Mesendoderm (in vitro differentiated cells): ENCODE data around the gene CDK5RAP2.

Experiments
- DNase-seq: peaks from one replicate; pipeline ENCODE4 v3.0.0; 2013
- H2AK5ac ChIP-seq: 2 replicates; pipeline ENCODE4 v1.6.1; 2013; ENCODE audit warnings: low read length, inconsistent platforms
- H2BK120ac ChIP-seq: 2 replicates; pipeline ENCODE4 v1.6.1; 2013; ENCODE audit warnings: low read depth, mild to moderate bottlenecking, low read length, moderate library complexity, mixed read lengths
- H2BK15ac ChIP-seq: replicated peaks from 2 replicates; pipeline ENCODE4 v1.6.1; 2013; ENCODE audit warnings: low read depth, mild to moderate bottlenecking, moderate library complexity
- H2BK5ac ChIP-seq: 2 replicates; pipeline ENCODE4 v1.6.1; 2013; ENCODE audit warnings: low read length, inconsistent platforms
- H3K18ac ChIP-seq: 2 replicates; pipeline ENCODE4 v1.6.1; 2013; ENCODE audit warnings: mild to moderate bottlenecking, low read length, mixed read lengths
- H3K23ac ChIP-seq: one replicate; pipeline ENCODE4 v1.6.1; 2013; ENCODE audit warnings: low read length
- H3K27ac ChIP-seq: 2 replicates; pipeline ENCODE4 v1.5.1; 2013; ENCODE audit warnings: low read depth, mild to moderate bottlenecking, inconsistent platforms, low read length, moderate library complexity
- H3K27me3 ChIP-seq: 2 replicates; pipeline ENCODE4 v1.6.1; 2013; ENCODE audit warnings: low read length, control low read depth, mild to moderate bottlenecking, inconsistent platforms; ENCODE audit not compliant: insufficient read depth, poor library complexity
- H3K36me3 ChIP-seq: 2 replicates; pipeline ENCODE4 v1.6.1; 2013; ENCODE audit warnings: low read length, inconsistent platforms; ENCODE audit not compliant: control insufficient read depth, insufficient read depth
- H3K4ac ChIP-seq: one replicate; pipeline ENCODE4 v1.6.1; 2013; ENCODE audit warnings: low read depth, mild to moderate bottlenecking, low read length, moderate library complexity
- H3K4me1 ChIP-seq: 2 replicates; pipeline ENCODE4 v1.6.1; 2013; ENCODE audit warnings: low read depth, low read length, inconsistent platforms; ENCODE audit not compliant: control insufficient read depth
- H3K4me2 ChIP-seq: 2 replicates; pipeline ENCODE4 v1.6.1; 2013; ENCODE audit warnings: low read length
- H3K4me3 ChIP-seq: 2 replicates; pipeline ENCODE4 v1.5.1; 2013; ENCODE audit warnings: mild to moderate bottlenecking, low read length
- H3K56ac ChIP-seq: one replicate; pipeline ENCODE4 v1.6.1; 2013; ENCODE audit warnings: low read length
- H3K79me1 ChIP-seq: 2 replicates; pipeline ENCODE4 v1.6.1; 2013; ENCODE audit warnings: low read length, inconsistent platforms
- H3K79me2 ChIP-seq: 2 replicates; pipeline ENCODE4 v1.6.1; 2013; ENCODE audit warnings: mild to moderate bottlenecking, low read length; ENCODE audit not compliant: control insufficient read depth, insufficient read depth
- H3K9ac ChIP-seq: 2 replicates; pipeline ENCODE4 v1.6.1; 2013; ENCODE audit warnings: low read length, inconsistent platforms
- H4K5ac ChIP-seq: one replicate; pipeline ENCODE4 v1.6.1; 2013; ENCODE audit warnings: low read length
- H4K8ac ChIP-seq: one replicate; pipeline ENCODE4 v1.6.1; 2013; ENCODE audit warnings: low read depth, mild to moderate bottlenecking, control low read depth, low read length, moderate library complexity
- WGBS: extraction: QIAGEN DNeasy Blood & Tissue Kit; methylation state at CpG from one replicate; pipeline ENCODE4 v1.1.7; 2013; ENCODE audit warnings: low lambda C conversion rate, missing lambda C conversion rate; ENCODE audit not compliant: insufficient coverage; ENCODE audit errors: extremely low coverage; 5-methylcytosine and 5-hydroxymethylcytosine counted together

CDK5RAP2 gene

DNA sequence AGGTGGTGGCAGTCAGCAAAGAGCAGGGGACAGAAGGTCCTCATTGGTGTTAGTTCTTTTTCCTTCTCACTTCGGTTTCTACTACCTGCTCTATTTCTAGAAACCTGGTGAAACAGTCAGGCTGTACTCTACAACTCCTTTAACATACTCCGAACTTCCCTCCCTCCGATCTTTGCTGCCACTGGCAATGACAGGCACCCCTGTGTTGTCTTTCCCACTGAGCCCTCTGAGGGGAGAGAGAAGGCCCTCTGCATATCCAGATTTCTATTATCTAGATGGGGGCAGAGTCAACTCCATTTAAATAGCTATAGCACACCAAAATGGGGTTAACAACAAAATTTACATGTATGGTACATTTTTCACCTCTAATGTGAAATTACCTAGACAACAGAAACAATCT is 123.7 kb downstream of the CDK5RAP2 start:
- Histone ChIP-seq H3K27ac (no peak overlapping the region), H2BK120ac (no peak overlapping the region), H3K4ac (no peak overlapping the region), H4K8ac (no peak overlapping the region), H3K27me3 (no peaks in the 10 kb centered on the region), H2AK5ac (no peak overlapping the region), H2BK5ac (no peak overlapping the region), H3K4me3 (no peak overlapping the region), H4K5ac (no peak overlapping the region), H3K4me2 (no peak overlapping the region), H3K79me1 (no peaks in the 10 kb centered on the region), H3K18ac (no peak overlapping the region), H2BK15ac (no peak overlapping the region), H3K9ac (no peak overlapping the region), H3K79me2 (no peaks in the 10 kb centered on the region), H3K56ac (no peak overlapping the region), H3K36me3 (no peaks in the 10 kb centered on the region), H3K23ac (no peak overlapping the region), H3K4me1 (no peaks in the 10 kb centered on the region)
- no CpG with 5 or more reads among the region's 3 CpGs for WGBS
- no peak for DNase-seq

DNA sequence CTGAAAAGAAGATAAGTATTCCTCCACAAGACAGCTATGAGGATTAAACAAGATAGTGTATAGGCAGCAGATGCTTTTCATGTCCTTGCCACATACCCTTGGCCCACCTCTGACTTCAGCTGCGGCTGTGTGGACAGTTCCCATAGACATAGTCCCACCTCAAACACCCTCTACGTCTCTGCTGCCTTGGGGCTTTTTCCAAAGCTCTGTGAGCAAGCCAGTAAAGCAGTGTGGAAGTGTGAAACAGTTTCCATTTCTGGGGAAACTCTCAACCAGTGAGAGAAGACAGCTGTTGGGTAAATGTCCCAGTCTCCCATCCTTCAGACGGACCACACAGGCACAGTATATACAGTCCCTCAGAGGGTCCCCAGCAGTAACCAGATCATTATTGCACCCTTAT is 125.5 kb downstream of the CDK5RAP2 start:
- Histone ChIP-seq H3K23ac (no peak overlapping the region), H3K4me1 (no peaks in the 10 kb centered on the region), H3K27ac (no peak overlapping the region), H3K79me1 (no peaks in the 10 kb centered on the region), H3K9ac (no peak overlapping the region), H3K18ac (no peak overlapping the region), H3K4me2 (no peak overlapping the region), H2AK5ac (no peak overlapping the region), H2BK120ac (no peak overlapping the region), H3K27me3 (no peaks in the 10 kb centered on the region), H4K8ac (no peak overlapping the region), H3K4ac (no peak overlapping the region), H3K4me3 (no peak overlapping the region), H3K36me3 (no peaks in the 10 kb centered on the region), H3K56ac (no peak overlapping the region), H3K79me2 (no peaks in the 10 kb centered on the region), H2BK5ac (no peak overlapping the region), H2BK15ac (no peak overlapping the region), H4K5ac (no peak overlapping the region)
- DNase-seq: no peak
- no CpG with 5 or more reads among the region's 3 CpGs for WGBS

DNA sequence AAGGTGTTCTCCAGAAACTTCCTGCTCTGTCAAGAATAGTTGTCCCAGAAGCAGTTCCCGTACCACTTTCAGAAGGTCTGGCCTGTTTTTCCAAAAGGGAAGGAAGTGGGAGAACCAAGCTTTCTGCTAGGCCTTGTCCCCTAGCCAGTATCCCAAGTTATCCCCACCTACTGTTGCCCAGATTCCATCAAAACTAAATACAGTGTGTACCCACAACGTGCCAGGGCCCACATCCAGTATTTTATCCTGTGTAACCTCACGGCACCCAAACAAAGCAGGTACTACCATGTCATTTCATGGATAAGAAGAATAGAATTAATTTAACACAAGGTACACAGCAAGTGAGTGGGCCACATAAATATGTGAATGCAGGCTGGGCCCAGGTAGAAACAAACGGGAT is 126.2 kb downstream of the CDK5RAP2 start:
- WGBS: no CpG with 5 or more reads among the region's 4 CpGs
- H4K5ac ChIP-seq: no peak overlapping the region
- no peak overlapping the region for H2BK5ac ChIP-seq
- no peak overlapping the region for H2BK15ac ChIP-seq
- no peak overlapping the region for H3K56ac ChIP-seq
- H3K36me3 ChIP-seq: no peaks in the 10 kb centered on the region
- H3K18ac ChIP-seq: no peak overlapping the region
- no peaks in the 10 kb centered on the region for H3K79me2 ChIP-seq
- no peak overlapping the region for H4K8ac ChIP-seq
- DNase-seq: no peak
- H3K23ac ChIP-seq: no peak overlapping the region
- H3K4me3 ChIP-seq: no peak overlapping the region
- H2BK120ac ChIP-seq: no peak overlapping the region
- H3K4ac ChIP-seq: no peak overlapping the region
- H3K27ac ChIP-seq: no peak overlapping the region
- H3K79me1 ChIP-seq: no peaks in the 10 kb centered on the region
- no peaks in the 10 kb centered on the region for H3K4me1 ChIP-seq
- no peak overlapping the region for H2AK5ac ChIP-seq
- no peak overlapping the region for H3K9ac ChIP-seq
- no peak overlapping the region for H3K4me2 ChIP-seq
- no peaks in the 10 kb centered on the region for H3K27me3 ChIP-seq

DNA sequence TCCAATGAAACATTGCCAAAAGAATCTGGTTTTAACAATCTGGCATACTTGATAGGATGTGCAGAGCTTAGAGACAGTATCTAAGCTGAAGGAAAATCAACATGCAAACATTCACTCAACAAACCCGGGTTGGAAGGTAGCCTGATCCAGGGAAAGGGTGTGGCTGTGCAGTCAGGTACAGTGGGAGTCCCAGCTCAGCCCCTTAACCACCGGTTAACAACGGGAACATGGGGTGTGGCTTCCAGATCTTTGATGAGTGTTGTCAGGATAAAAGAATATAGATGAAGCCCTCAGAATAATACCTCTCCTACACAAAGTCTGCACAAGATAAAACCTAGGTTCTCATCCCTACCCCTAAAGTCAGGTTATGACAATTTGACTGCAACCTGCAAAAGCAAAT is 127.3 kb downstream of the CDK5RAP2 start:
- no peak overlapping the region for H3K27ac ChIP-seq
- H3K56ac ChIP-seq: no peak overlapping the region
- H3K36me3 ChIP-seq: no peaks in the 10 kb centered on the region
- no peak overlapping the region for H4K8ac ChIP-seq
- no peak overlapping the region for H2BK15ac ChIP-seq
- no peak overlapping the region for H2AK5ac ChIP-seq
- DNase-seq: no peak
- no peak overlapping the region for H3K4me2 ChIP-seq
- H2BK120ac ChIP-seq: no peak overlapping the region
- H3K9ac ChIP-seq: no peak overlapping the region
- no peaks in the 10 kb centered on the region for H3K27me3 ChIP-seq
- H3K4me3 ChIP-seq: no peak overlapping the region
- no peaks in the 10 kb centered on the region for H3K79me2 ChIP-seq
- no peak overlapping the region for H3K18ac ChIP-seq
- no peaks in the 10 kb centered on the region for H3K4me1 ChIP-seq
- no CpG with 5 or more reads among the region's 3 CpGs for WGBS
- no peak overlapping the region for H3K23ac ChIP-seq
- H3K79me1 ChIP-seq: no peaks in the 10 kb centered on the region
- no peak overlapping the region for H4K5ac ChIP-seq
- no peak overlapping the region for H3K4ac ChIP-seq
- H2BK5ac ChIP-seq: no peak overlapping the region

DNA sequence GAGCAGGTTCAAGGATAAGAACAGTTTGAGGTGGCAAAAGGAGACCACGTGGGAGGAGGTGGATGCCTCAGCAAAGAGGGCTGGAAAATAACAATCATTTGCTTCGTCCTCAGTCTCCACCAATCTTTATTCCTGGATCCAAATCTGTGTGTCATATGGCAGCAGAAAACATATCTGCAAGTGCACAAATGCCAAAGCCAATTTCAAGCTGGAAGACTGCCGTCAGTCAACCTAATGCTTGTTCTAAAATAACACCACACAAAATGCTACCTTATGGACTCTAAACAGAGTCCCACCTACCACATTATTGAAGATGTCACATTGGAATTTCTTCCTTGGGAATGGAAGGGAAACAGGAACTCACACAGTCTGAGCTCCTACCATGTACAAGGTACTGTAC is 129.1 kb downstream of the CDK5RAP2 start:
- no CpG with 5 or more reads among the region's 3 CpGs for WGBS
- H2BK15ac ChIP-seq: no peak overlapping the region
- no peak overlapping the region for H2BK120ac ChIP-seq
- H3K79me1 ChIP-seq: no peaks in the 10 kb centered on the region
- no peaks in the 10 kb centered on the region for H3K4me1 ChIP-seq
- no peak overlapping the region for H4K5ac ChIP-seq
- H3K4me3 ChIP-seq: no peak overlapping the region
- H3K23ac ChIP-seq: no peak overlapping the region
- no peak overlapping the region for H3K18ac ChIP-seq
- H3K27ac ChIP-seq: no peak overlapping the region
- H3K9ac ChIP-seq: no peak overlapping the region
- no peak overlapping the region for H2AK5ac ChIP-seq
- no peaks in the 10 kb centered on the region for H3K79me2 ChIP-seq
- no peak overlapping the region for H4K8ac ChIP-seq
- H3K56ac ChIP-seq: no peak overlapping the region
- no peak overlapping the region for H3K4me2 ChIP-seq
- no peaks in the 10 kb centered on the region for H3K36me3 ChIP-seq
- DNase-seq: no peak
- no peaks in the 10 kb centered on the region for H3K27me3 ChIP-seq
- no peak overlapping the region for H3K4ac ChIP-seq
- H2BK5ac ChIP-seq: no peak overlapping the region

DNA sequence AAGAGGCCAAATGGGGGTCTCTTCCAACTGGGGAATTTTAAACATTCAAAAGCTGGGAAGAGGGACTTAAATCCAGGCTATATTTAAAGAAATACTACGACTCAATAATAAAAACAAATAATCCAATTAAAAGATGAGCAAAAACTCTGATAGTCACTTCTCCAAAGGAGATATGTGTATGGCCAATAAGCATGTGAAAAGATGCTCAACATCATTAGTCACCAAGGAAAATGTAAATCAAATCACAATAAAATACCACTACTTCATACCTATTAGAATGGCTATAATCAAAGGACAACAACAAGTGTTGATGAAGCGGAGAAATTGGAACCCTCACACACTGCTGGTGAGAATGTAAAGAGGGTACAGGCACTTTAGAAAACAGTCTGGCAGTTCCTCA is 130.4 kb downstream of the CDK5RAP2 start:
- no peak overlapping the region for H3K23ac ChIP-seq
- no CpG with 5 or more reads among the region's 2 CpGs for WGBS
- H3K4me1 ChIP-seq: no peaks in the 10 kb centered on the region
- no peaks in the 10 kb centered on the region for H3K79me1 ChIP-seq
- no peak overlapping the region for H2AK5ac ChIP-seq
- H3K36me3 ChIP-seq: peaks cover 2% of the 10 kb centered on the region
- no peak overlapping the region for H2BK120ac ChIP-seq
- no peak overlapping the region for H2BK15ac ChIP-seq
- H4K5ac ChIP-seq: no peak overlapping the region
- H3K18ac ChIP-seq: no peak overlapping the region
- H2BK5ac ChIP-seq: no peak overlapping the region
- no peaks in the 10 kb centered on the region for H3K79me2 ChIP-seq
- DNase-seq: no peak
- no peak overlapping the region for H3K9ac ChIP-seq
- H3K27ac ChIP-seq: no peak overlapping the region
- H3K56ac ChIP-seq: no peak overlapping the region
- no peak overlapping the region for H3K4me2 ChIP-seq
- H3K27me3 ChIP-seq: no peaks in the 10 kb centered on the region
- H3K4ac ChIP-seq: no peak overlapping the region
- no peak overlapping the region for H4K8ac ChIP-seq
- no peak overlapping the region for H3K4me3 ChIP-seq
